H1 (cell line): ENCODE measurements around the gene PAK6. TPM values are rescaled to one million over a fixed set of nuclear protein-coding genes. Genes with fewer than 3 reads are reported as not detected.

Source experiments
- CTCF ChIA-PET: fragments of 300-600 bp; sonication (Branson Sonifier 250); formaldehyde crosslinking; loops from one replicate; lab custom pipeline; 2021; ENCODE audit not compliant: partially characterized antibody; lab: Charles Lee
- POLR2A ChIA-PET: fragments of 300-600 bp; sonication (Branson Sonifier 250); formaldehyde crosslinking; loops from one replicate; lab custom pipeline; 2021; ENCODE audit warnings: inconsistent platforms; ENCODE audit not compliant: partially characterized antibody; lab: Charles Lee
- DNase-seq, 2 experiments: peaks; one replicate each; pipeline versions ENCODE4 v3.0.0 to v3.0.0-alpha.2; 2010 to 2022; ENCODE audit warnings: low spot score in 2 of 2, low read depth in 1 of 2, mixed read lengths in 1 of 2
- FAIRE-seq: peaks from 2 replicates; lab custom pipeline; 2011; peaks lifted over from hg19 to GRCh38; lab: Jason Lieb, UNC
- H2AFZ ChIP-seq: 2 replicates; pipeline ENCODE4 v1.8.1; 2012; ENCODE audit warnings: low read length, inconsistent platforms
- H2AK5ac ChIP-seq: 2 replicates; pipeline ENCODE4 v1.6.1; 2013; ENCODE audit warnings: low read depth, low read length
- H2BK120ac ChIP-seq: replicated peaks from 2 replicates; pipeline ENCODE3; 2013; ENCODE audit warnings: low read depth, low read length, inconsistent platforms
- H2BK12ac ChIP-seq: 2 replicates; pipeline ENCODE4 v1.6.1; 2013; ENCODE audit warnings: low read depth, low read length
- H2BK15ac ChIP-seq: 2 replicates; pipeline ENCODE4 v1.6.1; 2013; ENCODE audit warnings: low read length
- H2BK20ac ChIP-seq: 2 replicates; pipeline ENCODE4 v1.6.1; 2013; ENCODE audit warnings: low read length
- H2BK5ac ChIP-seq: 2 replicates; pipeline ENCODE4 v1.6.1; 2013; ENCODE audit warnings: low read depth, low read length
- H3K14ac ChIP-seq: 2 replicates; pipeline ENCODE4 v1.6.1; 2013; ENCODE audit warnings: inconsistent platforms; ENCODE audit not compliant: insufficient read length
- H3K18ac ChIP-seq: 2 replicates; pipeline ENCODE4 v1.6.1; 2013; ENCODE audit warnings: low read length; ENCODE audit errors: extremely low read depth
- H3K23ac ChIP-seq: 2 replicates; pipeline ENCODE4 v1.6.1; 2013; ENCODE audit warnings: inconsistent platforms; ENCODE audit not compliant: insufficient read length
- H3K23me2 ChIP-seq: 2 replicates; pipeline ENCODE4 v1.6.1; 2013; ENCODE audit warnings: low read depth, low read length
- H3K27ac ChIP-seq: 2 replicates; pipeline ENCODE4 v1.6.1; 2011; ENCODE audit warnings: low read depth, low read length, inconsistent platforms
- H3K27me3 ChIP-seq, 4 experiments: replicated peaks in 1 of 4; 1 replicate in 1 of 4; 2 replicates in 3 of 4; pipeline versions ENCODE4 v1.6.1 to v1.8.1; 2011 to 2013; ENCODE audit warnings: low read length in 3 of 4, mild to moderate bottlenecking in 3 of 4, inconsistent platforms in 2 of 4, mixed read lengths in 2 of 4, moderate library complexity in 1 of 4; ENCODE audit not compliant: control insufficient read depth in 3 of 4, insufficient read depth in 3 of 4; ENCODE audit errors: extremely low read depth in 1 of 4
- H3K36me3 ChIP-seq, 4 experiments: 2 replicates each; pipeline versions ENCODE4 v1.6.1 to v1.8.1; 2011 to 2013; ENCODE audit warnings: mild to moderate bottlenecking in 4 of 4, low read length in 3 of 4, moderate library complexity in 2 of 4, control low read depth in 1 of 4, inconsistent platforms in 1 of 4; ENCODE audit not compliant: insufficient read depth in 4 of 4, control insufficient read depth in 2 of 4
- H3K4ac ChIP-seq: replicated peaks from 2 replicates; pipeline ENCODE3; 2013; ENCODE audit warnings: low read length, low read depth, mixed read lengths, inconsistent platforms; ENCODE audit not compliant: insufficient read length
- H3K4me1 ChIP-seq, 4 experiments: replicated peaks in 1 of 4; 1 replicate in 1 of 4; 2 replicates in 3 of 4; pipeline versions ENCODE4 v1.6.1 to v1.8.1; 2011 to 2013; ENCODE audit warnings: low read length in 3 of 4, inconsistent platforms in 2 of 4, mixed read lengths in 1 of 4; ENCODE audit not compliant: insufficient read depth in 4 of 4, control insufficient read depth in 3 of 4
- H3K4me2 ChIP-seq, 2 experiments: 2 replicates each; pipeline versions ENCODE4 v1.6.1 to v1.8.1; 2011 to 2013; ENCODE audit warnings: low read depth in 2 of 2, low read length in 2 of 2, control low read depth in 1 of 2, inconsistent platforms in 1 of 2, mild to moderate bottlenecking in 1 of 2; ENCODE audit not compliant: insufficient read depth in 1 of 2
- H3K4me3 ChIP-seq, 4 experiments: fragments of 200-600, 300-600 bp in 1 of 4; sonication (generic), shearing (Covaris generic), sonication (Bioruptor Twin) in 1 of 4; 2 replicates each; pipeline versions ENCODE4 v1.5.1 to v1.8.1; 2011 to 2016; ENCODE audit warnings: low read length in 4 of 4, low read depth in 3 of 4, control low read depth in 2 of 4, inconsistent platforms in 2 of 4, mild to moderate bottlenecking in 2 of 4, mixed read lengths in 1 of 4, moderate library complexity in 1 of 4; ENCODE audit not compliant: insufficient read depth in 2 of 4; ENCODE audit errors: extremely low read depth in 1 of 4
- H3K56ac ChIP-seq: replicated peaks from 2 replicates; pipeline ENCODE3; 2013; ENCODE audit warnings: low read depth, mild to moderate bottlenecking, mixed read lengths, low read length, inconsistent platforms; ENCODE audit not compliant: insufficient read length
- H3K79me1 ChIP-seq: 2 replicates; pipeline ENCODE4 v1.6.1; 2013; ENCODE audit warnings: low read depth, low read length, control low read depth
- H3K79me2 ChIP-seq, 2 experiments: 2 replicates each; pipeline versions ENCODE4 v1.6.1 to v1.8.1; 2012 to 2013; ENCODE audit warnings: low read length in 2 of 2, mild to moderate bottlenecking in 2 of 2, inconsistent platforms in 1 of 2; ENCODE audit not compliant: insufficient read depth in 2 of 2, control insufficient read depth in 1 of 2
- H3K9ac ChIP-seq, 4 experiments: replicated peaks in 1 of 4; 1 replicate in 1 of 4; 2 replicates in 3 of 4; pipeline versions ENCODE4 v1.6.1 to v1.8.1; 2011 to 2013; ENCODE audit warnings: low read depth in 3 of 4, low read length in 3 of 4, control low read depth in 2 of 4, mild to moderate bottlenecking in 2 of 4, moderate library complexity in 2 of 4, inconsistent platforms in 1 of 4; ENCODE audit errors: extremely low read depth in 1 of 4
- H3K9me3 ChIP-seq, 2 experiments: 2 replicates each; pipeline versions ENCODE4 v1.6.1 to v1.8.1; 2012 to 2013; ENCODE audit warnings: mild to moderate bottlenecking in 2 of 2, moderate library complexity in 2 of 2, control low read depth in 1 of 2, inconsistent platforms in 1 of 2, low read depth in 1 of 2, low read length in 1 of 2, mixed read lengths in 1 of 2; ENCODE audit not compliant: insufficient read depth in 2 of 2
- H4K20me1 ChIP-seq, 2 experiments: replicated peaks in 1 of 2; 2 replicates each; pipeline versions ENCODE3 to v1.8.1; 2011 to 2013; ENCODE audit warnings: inconsistent platforms in 2 of 2, low read length in 2 of 2, mild to moderate bottlenecking in 1 of 2; ENCODE audit not compliant: insufficient read depth in 2 of 2, control insufficient read depth in 1 of 2
- H4K5ac ChIP-seq: 2 replicates; pipeline ENCODE4 v1.6.1; 2013; ENCODE audit warnings: low read length, low read depth, mixed read lengths, inconsistent platforms; ENCODE audit not compliant: insufficient read length
- H4K8ac ChIP-seq: 2 replicates; pipeline ENCODE4 v1.8.0; 2013; ENCODE audit warnings: mild to moderate bottlenecking, moderate library complexity, low read length, inconsistent platforms; ENCODE audit not compliant: insufficient read depth; ENCODE audit errors: extremely low read depth
- H4K91ac ChIP-seq: replicated peaks from 2 replicates; pipeline ENCODE3; 2013; ENCODE audit warnings: low read length, mixed read lengths, inconsistent platforms; ENCODE audit not compliant: insufficient read length
- BACH1 ChIP-seq: IDR thresholded peaks from 2 replicates; pipeline ENCODE4 v1.6.1; 2012; ENCODE audit warnings: low read length, improper control_type of control experiment
- HDAC6 ChIP-seq: IDR thresholded peaks from one replicate; pipeline ENCODE4 v1.7.1; 2012; ENCODE audit warnings: low read depth, mild to moderate bottlenecking, inconsistent platforms, low read length, moderate library complexity
- JUN ChIP-seq: IDR thresholded peaks from 2 replicates; pipeline ENCODE4 v1.6.1; 2011; ENCODE audit warnings: low read depth, mild to moderate bottlenecking, improper control_type of control experiment, low read length
- KDM4A ChIP-seq: IDR thresholded peaks from one replicate; pipeline ENCODE4 v1.7.1; 2012; ENCODE audit warnings: low read depth, mild to moderate bottlenecking, moderate library complexity, low read length, inconsistent platforms; ENCODE audit not compliant: severe bottlenecking
- NRF1 ChIP-seq: IDR thresholded peaks from 2 replicates; pipeline ENCODE4 v1.6.1; 2011; ENCODE audit warnings: mild to moderate bottlenecking, low read depth, low read length, improper control_type of control experiment
- POLR2A ChIP-seq, 2 experiments: IDR thresholded peaks; 1 replicate in 1 of 2; 2 replicates in 1 of 2; pipeline ENCODE4 v1.6.1; 2011; ENCODE audit warnings: low read depth in 2 of 2, low read length in 2 of 2, mild to moderate bottlenecking in 2 of 2; ENCODE audit errors: control extremely low read depth in 1 of 2
- SIN3A ChIP-seq, 2 experiments: IDR thresholded peaks in 1 of 2; conservative IDR thresholded peaks in 1 of 2; 2 replicates each; pipeline ENCODE4 v1.6.1; 2011 to 2012; ENCODE audit warnings: low read length in 2 of 2, improper control_type of control experiment in 1 of 2, low read depth in 1 of 2, mild to moderate bottlenecking in 1 of 2
- SUZ12 ChIP-seq: fragments of 200-600 bp; sonication (generic); IDR thresholded peaks from 2 replicates; pipeline ENCODE4 v1.6.1; 2012; ENCODE audit warnings: mild to moderate bottlenecking, inconsistent platforms, low read length, moderate library complexity, mixed read lengths
- WGBS, 2 experiments: shearing (Covaris generic) in 1 of 2; methylation state at CpG; one replicate each; pipeline versions ENCODE4 v1.1.6 to v1.1.7; 2013 to 2015; ENCODE audit warnings: low lambda C conversion rate in 2 of 2, mixed read lengths in 2 of 2, inconsistent platforms in 1 of 2, low coverage in 1 of 2, missing lambda C conversion rate in 1 of 2; ENCODE audit not compliant: insufficient replicate concordance in 2 of 2, insufficient coverage in 1 of 2, insufficient read length in 1 of 2; ENCODE audit errors: extremely low coverage in 1 of 2, missing lambda C conversion rate in 1 of 2; 5-methylcytosine and 5-hydroxymethylcytosine counted together
- polyA plus RNA-seq, 7 experiments: library from polyadenylated mRNA; depleted of rRNA in 3 of 7; stranded (reverse) in 5 of 7; unstranded in 2 of 7; fragments of >200 nt in 5 of 7; fragments of 200-250 nt in 2 of 7; gene quantifications; 1 replicate in 5 of 7; 2 replicates in 1 of 7; 4 replicates in 1 of 7; pipeline versions ENCODE4 v1.2.1 to v1.2.3, GENCODE V29; 2011 to 2013; ENCODE audit warnings: missing spikeins in 2 of 7, mixed read lengths in 2 of 7
- total RNA-seq: library from RNA; stranded (reverse); fragmentation: NEBNext Ultra II Directional; extraction: Animal tissue kit (Norgen Biotek cat#: 25700); gene quantifications from 2 replicates; pipeline ENCODE4 v1.2.1, GENCODE V29; 2021
- TF ChIP-seq, protein P1 (sequence below): IDR thresholded peaks from 2 replicates; pipeline ENCODE4 v1.6.1; 2012; ENCODE audit warnings: inconsistent platforms
- TF ChIP-seq, protein P2 (sequence below): IDR thresholded peaks from 2 replicates; pipeline ENCODE4 v1.6.1; 2011; ENCODE audit warnings: low read depth, mild to moderate bottlenecking, low read length; ENCODE audit not compliant: insufficient read depth

Gene PAK6
- total and polyA plus RNA-seq, 2 of the 8 experiments (the other 6 are each of a cell fraction or from before 2014, with no cell fraction given), result 6.9 to 9.4 TPM

DNA sequence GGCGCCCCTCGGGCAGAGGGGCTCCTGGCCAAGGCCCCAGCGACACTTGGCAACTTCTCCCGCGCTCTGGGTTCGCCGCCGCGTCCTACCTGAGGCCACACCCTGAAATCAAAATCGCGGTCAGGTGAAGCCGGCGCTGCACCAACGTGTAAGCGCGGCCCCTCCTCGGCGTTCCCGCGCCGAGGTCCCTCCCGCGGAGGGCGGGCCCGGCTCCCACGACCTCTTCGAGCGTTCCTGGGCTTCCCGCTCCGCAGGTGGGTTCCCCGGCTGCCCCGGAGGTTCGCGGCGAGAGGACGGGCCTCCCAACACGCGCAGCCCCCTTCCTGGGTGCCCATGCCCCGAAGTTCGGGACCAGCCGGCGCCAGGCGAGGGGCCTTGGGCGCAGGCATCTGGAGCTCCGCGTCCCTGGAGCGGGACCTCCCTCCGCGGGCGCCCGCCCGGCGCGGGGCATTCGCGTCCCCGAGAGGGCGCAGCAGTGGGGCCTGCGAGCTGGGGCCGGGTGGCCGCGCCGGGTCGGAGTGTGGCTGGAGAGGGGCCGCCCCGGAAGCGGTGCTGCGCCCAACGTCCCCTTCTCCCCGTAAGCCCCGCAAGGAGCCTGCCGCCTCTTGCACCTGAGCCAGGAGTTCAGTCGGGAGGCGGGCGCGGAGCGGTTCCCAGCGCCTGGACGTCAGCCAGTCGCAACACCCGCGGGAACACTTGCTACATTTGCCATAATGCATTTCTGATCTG lies 13.7 kb downstream of the PAK6 start:
- Histone ChIP-seq H3K23me2 (peaks cover 7% of the 10 kb centered on the region; the same call in 1 of the 2 replicates), H3K4me2 (peak overlapping the region; percentile 70 to 93), H2BK12ac (0 out of 2 replicates have a peak overlapping the region, but pooled peaks have one; percentile 27), H2BK15ac (no peak overlapping the region), H3K9me3 (no peaks in the 10 kb centered on the region), H2BK120ac (no peak overlapping the region), H3K79me2 (no peaks in the 10 kb centered on the region), H4K91ac (peak overlapping the region; percentile 51), H3K36me3 (no peaks in the 10 kb centered on the region), H4K5ac (no peak overlapping the region), H3K27ac (no peak overlapping the region), H3K4ac (no peak overlapping the region), H2BK20ac (no peak overlapping the region), H2AK5ac (no peak overlapping the region), H4K20me1 (no peaks in the 10 kb centered on the region), H3K23ac (no peak overlapping the region), H2AFZ (peak overlapping the region; percentile 64), H3K56ac (no peak overlapping the region), H4K8ac (peak overlapping the region; percentile 79), H3K9ac (peak overlapping the region in 2 of 4 experiments; percentile 20 to 62; a peak in 5 of 7 replicates), H3K4me3 (peak overlapping the region; percentile 50 to 71 (median 54)), H3K14ac (no peak overlapping the region), H3K4me1 (peaks cover 0 to 10% (median 7%) of the 10 kb centered on the region in 4 experiments; a peak in 5 of 7 replicates), H2BK5ac (no peak overlapping the region), H3K27me3 (peaks cover 11 to 41% (median 32%) of the 10 kb centered on the region in 4 experiments), H3K18ac (peak overlapping the region; percentile 48), H3K79me1 (no peaks in the 10 kb centered on the region; the same call in 1 of the 2 replicates)
- FAIRE-seq (no peak), DNase-seq (peak in 1 of 2 experiments; percentile 76)
- POLR2A ChIA-PET, result interaction anchor here (1.0 to 6.7 kb wide), 5 partner anchors 13 to 42 kb away, joined by 3 to 47 read pairs (median 5); partner anchors contain the start of gene PAK6
- CTCF ChIA-PET, result interaction anchor here (1.1 to 46.3 kb wide), 3 partner anchors 12 to 30 kb away, joined by 3 to 1340 read pairs (median 39); partner anchors contain the start of genes ANKRD63 and PAK6
- WGBS, 2 experiments, result 1% methylated on average over 60 of the region's 82 CpGs; no CpG with 5 or more reads in 1 of the 2 experiments
- TF ChIP-seq SUZ12 (peak; percentile 74), POLR2A (IDR thresholded peaks at IDR 0.05; ENCODE audit: control extremely low read depth in 1 of 2, low read depth in 2 of 2, low read length in 2 of 2) (peak in 1 of 2 experiments; percentile 30; a peak in 1 of 3 replicates), HDAC6 (no peak), SIN3A (conservative IDR thresholded peaks at IDR 0.05 in 1 of 2, IDR thresholded peaks at IDR 0.05 in 1 of 2; ENCODE audit: low read depth in 1 of 2, low read length in 2 of 2) (no peak), JUN (no peak), KDM4A (peak; percentile 98), NRF1 (no peak), BACH1 (no peak)
- TF ChIP-seq, protein P1, sequence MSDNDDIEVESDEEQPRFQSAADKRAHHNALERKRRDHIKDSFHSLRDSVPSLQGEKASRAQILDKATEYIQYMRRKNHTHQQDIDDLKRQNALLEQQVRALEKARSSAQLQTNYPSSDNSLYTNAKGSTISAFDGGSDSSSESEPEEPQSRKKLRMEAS, result 0 out of 2 replicates have a peak, but pooled peaks have one; percentile 64
- TF ChIP-seq, protein P2, sequence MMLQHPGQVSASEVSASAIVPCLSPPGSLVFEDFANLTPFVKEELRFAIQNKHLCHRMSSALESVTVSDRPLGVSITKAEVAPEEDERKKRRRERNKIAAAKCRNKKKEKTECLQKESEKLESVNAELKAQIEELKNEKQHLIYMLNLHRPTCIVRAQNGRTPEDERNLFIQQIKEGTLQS, result no peak
